NCI-H1092 (cell line): ENCODE results near the gene CC2D1A.
"Not testable (repeated sequence)": the region's sequence is repeated elsewhere in the genome, so short reads cannot be mapped to it uniquely, and the experiment has no call there.

Experiments used
- DNase-seq: peaks from one replicate; lab custom pipeline; 2025; lab: John Stamatoyannopoulos, UW

The CC2D1A gene

GRCh38 chr19:13962699-13963602 is 57.0 kb downstream of the CC2D1A start:
- no peak for DNase-seq

DNA sequence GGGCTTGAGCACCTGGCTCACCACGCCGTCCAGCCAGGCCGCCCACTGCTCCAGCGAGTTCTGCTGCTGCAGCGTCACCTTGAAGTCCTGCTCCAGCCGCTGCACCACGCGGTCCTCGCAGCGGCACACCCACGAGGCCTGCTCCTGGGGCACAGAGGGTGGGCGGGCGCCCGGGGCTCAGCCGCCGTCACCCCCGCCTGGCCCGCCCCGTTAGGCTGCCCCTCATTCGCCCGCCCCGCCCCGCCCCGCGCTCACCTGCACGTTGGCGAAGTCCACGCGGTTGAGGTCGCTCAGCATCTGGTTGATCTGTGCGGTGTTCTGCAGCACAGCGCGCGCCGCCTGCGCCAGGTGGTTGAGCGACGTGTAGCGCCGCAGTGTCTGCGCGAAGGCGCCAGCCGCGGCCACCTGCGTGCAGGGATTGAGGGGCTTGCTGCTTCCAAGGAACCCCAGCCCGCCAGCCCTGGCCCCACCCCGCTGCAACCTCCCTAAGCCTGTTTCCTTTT is 57.7 kb downstream of the CC2D1A start:
- no peak for DNase-seq

GRCh38 chr19:13964776-13965175 is 58.8 kb downstream of the CC2D1A start:
- no peak for DNase-seq

GRCh38 chr19:13965377-13965896 is 59.4 kb downstream of the CC2D1A start:
- no peak for DNase-seq

- no peak for DNase-seq
Measured at GRCh38 chr19:13965926-13966683, 60.1 kb downstream of the CC2D1A start.

- DNase-seq = no peak
Measured at GRCh38 chr19:13966684-13967128, 60.7 kb downstream of the CC2D1A start.

- not testable (repeated sequence) for DNase-seq
Measured at GRCh38 chr19:13967206-13967605, 61.2 kb downstream of the CC2D1A start.

DNA sequence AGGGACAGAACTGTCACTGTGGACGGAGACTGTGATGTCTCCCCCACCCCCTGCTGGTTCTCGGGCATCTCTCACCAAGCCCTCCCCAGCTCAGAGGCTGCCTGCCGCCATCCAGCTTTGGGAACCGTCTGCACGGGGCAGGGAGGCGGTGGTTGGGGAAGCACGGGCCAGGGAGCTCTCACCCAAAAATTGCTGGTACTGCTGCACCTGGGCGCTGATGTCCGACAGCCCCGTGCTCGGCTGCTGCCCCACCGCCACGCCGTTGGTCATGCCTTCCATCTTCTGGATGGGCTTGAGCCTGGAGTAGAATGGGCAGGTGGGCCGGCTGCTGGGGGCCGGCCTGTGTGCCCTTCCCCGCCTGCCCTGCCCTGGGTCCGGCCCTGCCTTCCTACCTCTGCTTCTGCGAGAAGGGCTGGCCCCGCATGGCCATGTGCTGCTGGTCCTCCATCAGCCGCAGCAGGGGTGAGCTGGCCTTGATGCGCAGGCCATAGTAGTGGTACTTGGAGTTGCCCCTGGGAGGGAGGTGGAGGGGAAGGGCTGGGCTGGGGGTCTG is 62.5 kb downstream of the CC2D1A start:
- no peak for DNase-seq

GRCh38 chr19:13968999-13969398 is 63.0 kb downstream of the CC2D1A start:
- DNase-seq = no peak

- no peak for DNase-seq
Measured at GRCh38 chr19:13969897-13970296, 63.9 kb downstream of the CC2D1A start.

DNA sequence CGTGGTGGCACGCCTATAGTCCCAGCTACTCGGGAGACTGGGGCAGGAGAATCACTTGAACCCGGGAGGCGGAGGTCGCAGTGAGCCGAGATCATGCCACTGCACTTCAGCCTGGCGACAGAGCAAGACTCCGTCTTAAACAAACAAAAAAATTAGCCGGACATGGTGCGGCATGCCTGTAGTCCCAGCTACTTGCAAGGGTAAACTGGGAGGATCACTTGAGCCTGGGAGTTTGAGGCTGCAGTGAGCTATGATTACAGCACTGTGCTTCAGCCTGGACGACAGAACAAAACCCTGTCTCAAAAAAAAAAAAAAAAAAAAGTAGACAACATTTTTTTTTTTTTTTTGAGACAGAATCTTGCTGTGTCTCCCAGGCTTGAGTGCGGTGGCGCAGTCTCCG is 65.9 kb downstream of the CC2D1A start:
- DNase-seq = not testable (repeated sequence)

GRCh38 chr19:13972368-13973155 is 66.6 kb downstream of the CC2D1A start:
- no peak for DNase-seq

GRCh38 chr19:13973479-13973878 is 67.5 kb downstream of the CC2D1A start:
- DNase-seq = not testable (repeated sequence)

GRCh38 chr19:13974073-13974472 is 68.1 kb downstream of the CC2D1A start:
- no peak for DNase-seq

GRCh38 chr19:13975870-13976269 is 69.9 kb downstream of the CC2D1A start:
- DNase-seq = no peak

DNA sequence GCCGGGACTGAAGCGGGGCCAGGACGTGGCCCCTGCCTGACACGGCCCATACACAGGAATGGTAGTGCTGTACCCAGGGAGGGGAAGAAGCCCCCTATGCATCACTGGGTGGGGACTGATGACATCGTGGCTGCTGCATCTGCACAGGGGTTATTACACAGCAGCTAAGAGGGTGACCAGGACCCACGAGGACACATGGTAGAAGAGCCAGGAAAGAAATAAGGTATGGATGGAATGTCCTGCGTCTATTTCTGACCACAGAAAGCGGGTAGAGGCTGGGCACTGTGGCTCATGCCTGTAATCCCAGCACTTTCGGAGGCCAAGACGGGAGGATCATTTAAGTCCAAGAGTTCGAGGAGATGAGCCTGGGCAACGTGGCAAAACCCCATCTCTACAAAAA is 70.4 kb downstream of the CC2D1A start:
- no peak for DNase-seq

DNA sequence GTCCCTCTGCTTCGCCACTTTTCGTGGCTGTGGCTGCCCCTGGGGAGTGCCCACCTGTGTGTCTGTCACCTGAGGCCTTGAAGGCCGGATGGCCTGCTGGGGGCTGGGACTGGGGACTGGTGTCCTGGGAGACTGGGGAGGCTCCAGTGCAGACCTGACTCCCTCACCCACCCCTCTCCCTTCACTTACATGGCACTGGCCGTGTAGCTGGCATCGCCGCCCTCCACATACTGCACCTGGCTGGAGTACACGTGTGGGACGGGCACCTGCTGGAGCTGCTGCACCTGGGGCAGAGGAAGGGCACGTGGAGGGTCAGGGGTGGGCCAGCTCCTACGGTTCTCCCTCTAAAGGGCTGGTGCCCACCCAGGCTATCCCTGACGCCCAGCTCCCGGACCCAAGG is 71.8 kb downstream of the CC2D1A start:
- DNase-seq = no peak

GRCh38 chr19:13978351-13979243 is 72.6 kb downstream of the CC2D1A start:
- peak; percentile 28 for DNase-seq

GRCh38 chr19:13979244-13979615 is 73.2 kb downstream of the CC2D1A start:
- no peak for DNase-seq

DNA sequence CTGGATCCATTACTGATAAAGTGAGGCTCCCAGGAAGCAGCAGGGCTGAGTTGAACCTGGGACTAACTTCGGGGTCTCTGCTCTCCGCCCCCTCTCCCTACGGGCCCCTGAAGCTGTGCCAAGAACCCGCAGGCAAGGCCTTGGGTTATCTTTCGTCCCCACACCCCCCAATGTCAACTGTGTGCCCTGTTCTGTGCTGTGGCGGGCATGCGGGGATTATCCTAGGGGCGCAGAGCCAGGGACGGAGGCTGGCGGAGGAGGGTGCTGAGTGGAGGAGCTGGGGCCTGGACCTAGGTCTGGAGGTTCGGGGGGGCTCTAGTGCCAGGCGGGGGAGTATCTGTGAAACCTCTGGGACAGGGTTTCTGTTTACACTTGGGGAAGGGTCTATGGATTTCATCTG is 73.7 kb downstream of the CC2D1A start:
- no peak for DNase-seq

DNA sequence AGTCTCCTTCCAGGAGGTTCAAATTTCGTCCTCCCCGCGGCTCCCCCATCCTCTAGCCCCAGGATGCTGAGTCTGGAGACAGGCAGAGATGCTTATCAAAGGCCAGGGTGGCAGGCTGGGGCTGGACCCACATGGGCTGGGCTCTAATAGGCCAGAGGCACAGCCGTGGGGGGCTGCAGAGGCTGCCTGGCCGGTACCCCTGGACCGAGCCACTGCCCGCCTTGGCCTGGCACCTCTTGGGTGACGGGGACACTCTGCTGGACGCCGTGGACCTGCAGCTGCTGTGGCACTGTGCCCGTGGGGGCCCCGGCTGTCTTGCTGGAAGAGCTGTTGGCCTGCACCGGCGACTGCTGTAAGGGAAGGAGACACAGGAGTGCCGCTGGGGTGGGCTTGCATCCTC is 74.3 kb downstream of the CC2D1A start:
- DNase-seq = no peak
